Urinary bladder (tissue), 4 donors: ENCODE results near the gene DBI. TPM values are rescaled to one million over a fixed set of nuclear protein-coding genes. Genes with fewer than 3 reads are reported as not detected.
"Not testable (repeated sequence)": the region's sequence is repeated elsewhere in the genome, so short reads cannot be mapped to it uniquely, and the experiment has no call there.

Experiments
- DNase-seq: peaks from one replicate; pipeline ENCODE4 v3.0.0-alpha.2; 2015; ENCODE audit errors: extremely low spot score
- H3K27ac ChIP-seq: one replicate; pipeline ENCODE4 v1.5.1; 2013; ENCODE audit warnings: low read depth, mild to moderate bottlenecking, moderate library complexity
- H3K36me3 ChIP-seq: one replicate; pipeline ENCODE4 v1.6.1; 2013; ENCODE audit warnings: mild to moderate bottlenecking, moderate library complexity; ENCODE audit not compliant: insufficient read depth
- H3K4me1 ChIP-seq: one replicate; pipeline ENCODE4 v1.6.1; 2013; ENCODE audit warnings: mild to moderate bottlenecking, moderate library complexity; ENCODE audit not compliant: insufficient read depth
- H3K4me3 ChIP-seq: one replicate; pipeline ENCODE4 v1.5.1; 2013; ENCODE audit warnings: low read depth, low read length
- WGBS: extraction: QIAGEN DNeasy Blood & Tissue Kit; methylation state at CpG from one replicate; pipeline ENCODE4 v1.1.7; 2013; 5-methylcytosine and 5-hydroxymethylcytosine counted together
- polyA plus RNA-seq: library from polyadenylated mRNA; stranded (reverse); fragments of 200-250 nt; gene quantifications from one replicate; pipeline ENCODE4 v1.2.3, GENCODE V29; 2013
- total RNA-seq: library from RNA; depleted of rRNA; stranded (reverse); fragments of >200 nt; gene quantifications from one replicate; pipeline ENCODE4 v1.2.3, GENCODE V29; 2014
- donor health status: healthy with polysubstance abuse.
- donor health status: healthy.

Gene DBI
- total and polyA plus RNA-seq, 2 donors = 65.6 to 203 TPM

DNA sequence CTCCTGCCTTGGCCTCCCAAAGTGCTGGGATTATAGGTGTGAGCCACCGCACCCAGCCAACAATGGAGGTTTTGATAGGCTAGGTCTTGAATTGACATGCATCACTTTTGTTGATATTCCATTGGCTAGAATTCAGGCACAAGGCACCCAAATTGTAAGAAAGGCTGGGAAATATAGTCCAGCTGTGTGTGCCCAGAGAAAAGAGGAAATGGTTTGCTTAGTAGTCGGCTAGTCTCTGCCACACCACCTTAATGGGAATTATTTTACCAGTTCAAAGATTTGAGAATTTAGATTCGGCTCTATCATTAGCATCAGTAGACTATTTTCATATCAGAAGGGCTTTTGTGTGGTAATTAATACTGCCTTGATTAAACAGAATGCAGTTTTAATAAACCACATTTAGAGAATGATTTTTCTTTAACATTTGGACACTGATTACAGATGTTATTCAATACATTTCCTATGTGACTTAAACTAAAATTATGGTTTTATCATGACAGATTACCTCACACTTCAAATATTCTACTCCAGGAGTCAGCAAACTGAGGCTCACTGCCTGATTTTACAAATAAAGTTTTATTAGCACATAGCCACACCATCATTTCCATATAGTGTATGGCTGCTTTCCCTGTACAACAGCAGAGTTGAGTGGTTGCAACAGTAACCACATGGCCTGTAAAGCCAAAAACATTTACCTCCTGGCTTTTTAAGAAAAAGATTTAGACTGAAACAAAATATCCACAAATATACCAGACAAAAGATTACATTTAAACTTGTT, 27.4 kb downstream of the DBI start:
- H3K27ac ChIP-seq = no peak overlapping the region
- 87% methylated on average over 3 of the region's 3 CpGs for WGBS
- no peaks in the 10 kb centered on the region for H3K36me3 ChIP-seq
- no peaks in the 10 kb centered on the region for H3K4me1 ChIP-seq
- no peak for DNase-seq
- no peak overlapping the region for H3K4me3 ChIP-seq

DNA sequence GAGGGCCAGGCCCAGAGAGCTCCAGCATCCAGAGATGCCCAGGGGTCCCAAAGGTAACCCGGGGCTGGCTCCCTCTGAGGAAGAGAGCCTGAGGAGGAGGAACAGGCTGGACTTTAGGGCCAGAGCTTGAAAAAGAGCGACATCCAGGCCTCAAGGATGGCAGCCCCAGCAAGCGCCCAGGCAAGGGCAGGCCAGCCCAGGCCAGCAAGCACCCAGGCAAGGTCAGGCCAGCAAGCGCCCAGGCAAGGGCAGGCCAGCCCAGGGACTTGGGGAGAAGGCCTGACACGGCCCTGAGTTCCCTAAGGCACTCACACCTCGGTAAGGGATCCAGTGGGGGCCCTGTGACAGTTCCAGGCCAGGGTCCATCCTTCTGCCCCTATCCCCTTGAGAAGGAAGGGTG, 30.4 kb downstream of the DBI start:
- Histone ChIP-seq H3K36me3 (no peaks in the 10 kb centered on the region), H3K27ac (no peak overlapping the region), H3K4me3 (no peak overlapping the region), H3K4me1 (no peaks in the 10 kb centered on the region)
- WGBS = 87% methylated on average over 6 of the region's 6 CpGs
- DNase-seq = no peak

DNA sequence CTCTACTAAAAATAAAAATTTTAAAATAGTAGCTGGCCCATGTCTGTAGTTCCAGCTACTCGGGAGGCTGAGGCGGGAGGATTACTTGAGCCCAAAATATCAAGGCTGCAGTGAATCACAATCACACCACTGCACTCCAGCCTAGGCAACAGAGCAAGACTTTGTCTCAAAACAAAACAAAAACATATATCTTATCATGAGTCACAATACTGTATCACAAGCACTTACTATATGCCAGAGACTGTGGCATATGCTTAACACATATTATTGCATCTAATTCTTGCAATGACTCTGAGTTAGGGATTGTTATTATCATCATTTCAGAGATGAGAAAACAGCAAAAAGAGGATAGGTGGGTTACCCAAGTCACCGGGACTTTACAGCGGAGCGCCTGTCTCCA, 35.3 kb downstream of the DBI start:
- H3K36me3 ChIP-seq = no peaks in the 10 kb centered on the region
- H3K27ac ChIP-seq = no peak overlapping the region
- H3K4me1 ChIP-seq = no peaks in the 10 kb centered on the region
- DNase-seq = no peak
- WGBS = 81% methylated on average over 5 of the region's 5 CpGs
- no peak overlapping the region for H3K4me3 ChIP-seq

DNA sequence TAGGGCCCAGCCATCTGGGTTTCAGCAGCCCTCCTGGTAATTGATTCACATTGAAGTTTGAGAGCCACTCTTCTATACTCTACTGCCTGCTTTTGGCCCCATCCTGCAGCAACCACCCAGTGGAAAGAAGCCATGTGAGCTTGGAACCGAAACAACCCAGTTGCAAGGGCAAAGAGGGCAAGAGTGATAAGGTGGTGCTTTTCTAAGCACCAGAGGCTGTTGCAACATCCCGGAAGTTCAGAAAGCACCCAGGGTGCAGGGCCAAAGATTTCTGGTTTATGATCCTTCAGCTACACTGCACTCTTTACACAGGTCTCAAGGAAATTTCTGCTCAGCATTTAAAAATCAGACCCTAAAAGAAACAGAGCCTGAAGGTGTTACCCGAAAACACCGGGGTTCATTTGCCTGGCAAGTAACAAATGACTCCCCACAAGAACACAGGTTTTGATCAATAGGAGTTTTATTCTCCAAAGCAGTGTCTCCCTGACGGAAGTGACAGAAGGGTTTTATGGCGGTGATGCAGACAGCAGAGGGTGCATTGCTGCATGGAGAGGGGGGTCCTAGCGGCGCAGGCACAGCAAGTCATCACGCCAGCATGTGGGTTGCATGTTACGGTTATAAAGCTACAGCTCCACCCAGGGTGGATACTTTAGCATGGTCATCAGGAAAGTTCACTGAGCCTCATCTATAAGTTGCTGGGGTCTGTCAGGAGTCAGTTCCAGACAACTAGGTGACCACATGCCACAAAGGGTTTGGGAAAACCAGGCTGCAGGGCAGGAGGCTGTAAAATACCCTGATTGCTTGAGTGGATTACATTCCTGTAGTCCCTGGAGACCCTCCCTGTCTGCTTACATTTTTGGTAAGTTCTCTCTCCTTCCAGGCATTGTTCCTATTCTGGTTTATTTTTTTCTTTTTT, 36.1 kb downstream of the DBI start:
- H3K36me3 ChIP-seq = no peaks in the 10 kb centered on the region
- no peak overlapping the region for H3K27ac ChIP-seq
- DNase-seq = no peak
- no peaks in the 10 kb centered on the region for H3K4me1 ChIP-seq
- no peak overlapping the region for H3K4me3 ChIP-seq
- WGBS = 72% methylated on average over 10 of the region's 10 CpGs

DNA sequence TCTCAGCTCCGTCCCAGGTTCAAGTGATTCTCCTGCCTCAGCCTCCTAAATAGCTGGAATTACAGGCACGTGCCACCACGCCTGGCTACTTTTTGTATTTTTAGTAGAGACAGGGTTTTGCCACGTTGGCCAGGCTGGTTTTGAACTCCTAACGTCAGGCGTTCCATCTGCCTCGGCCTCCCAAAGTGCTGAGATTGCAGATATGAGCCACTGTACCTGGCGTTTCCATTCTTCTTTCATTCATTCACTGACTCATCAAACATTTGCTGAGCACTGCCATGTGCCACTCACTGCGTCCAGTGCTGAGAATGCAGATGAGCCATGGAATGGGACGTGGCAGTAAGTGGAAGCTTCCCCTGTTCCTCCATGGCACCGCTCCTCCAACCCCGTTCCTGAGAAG, 36.8 kb downstream of the DBI start:
- H3K4me1 ChIP-seq, DNase-seq, H3K27ac ChIP-seq, H3K36me3 ChIP-seq, H3K4me3 ChIP-seq: not testable (repeated sequence)
- WGBS = 90% methylated on average over 12 of the region's 12 CpGs

DNA sequence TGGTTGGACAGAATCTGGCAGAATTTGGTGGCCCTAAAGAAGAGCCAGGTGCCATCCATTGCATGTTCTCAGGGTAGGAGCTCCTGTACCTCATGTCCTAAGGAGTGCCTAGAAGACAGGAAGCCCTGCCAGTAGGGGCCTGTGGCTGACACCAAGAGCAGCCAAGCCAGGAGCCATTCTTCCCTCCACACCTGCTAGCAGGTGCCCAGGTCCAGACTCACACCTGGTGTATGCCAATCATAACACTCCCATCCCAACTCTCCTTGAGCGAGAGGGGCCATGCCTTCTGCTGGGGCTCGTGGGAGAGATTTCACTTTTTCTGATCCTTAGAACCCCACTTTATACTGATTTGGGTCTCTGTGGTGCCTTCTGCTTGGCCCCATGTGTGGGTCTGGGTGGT, 38.4 kb downstream of the DBI start:
- H3K27ac ChIP-seq = no peak overlapping the region
- H3K4me3 ChIP-seq = no peak overlapping the region
- H3K4me1 ChIP-seq = no peaks in the 10 kb centered on the region
- H3K36me3 ChIP-seq = no peaks in the 10 kb centered on the region
- no peak for DNase-seq
- 94% methylated on average over 2 of the region's 2 CpGs for WGBS

DNA sequence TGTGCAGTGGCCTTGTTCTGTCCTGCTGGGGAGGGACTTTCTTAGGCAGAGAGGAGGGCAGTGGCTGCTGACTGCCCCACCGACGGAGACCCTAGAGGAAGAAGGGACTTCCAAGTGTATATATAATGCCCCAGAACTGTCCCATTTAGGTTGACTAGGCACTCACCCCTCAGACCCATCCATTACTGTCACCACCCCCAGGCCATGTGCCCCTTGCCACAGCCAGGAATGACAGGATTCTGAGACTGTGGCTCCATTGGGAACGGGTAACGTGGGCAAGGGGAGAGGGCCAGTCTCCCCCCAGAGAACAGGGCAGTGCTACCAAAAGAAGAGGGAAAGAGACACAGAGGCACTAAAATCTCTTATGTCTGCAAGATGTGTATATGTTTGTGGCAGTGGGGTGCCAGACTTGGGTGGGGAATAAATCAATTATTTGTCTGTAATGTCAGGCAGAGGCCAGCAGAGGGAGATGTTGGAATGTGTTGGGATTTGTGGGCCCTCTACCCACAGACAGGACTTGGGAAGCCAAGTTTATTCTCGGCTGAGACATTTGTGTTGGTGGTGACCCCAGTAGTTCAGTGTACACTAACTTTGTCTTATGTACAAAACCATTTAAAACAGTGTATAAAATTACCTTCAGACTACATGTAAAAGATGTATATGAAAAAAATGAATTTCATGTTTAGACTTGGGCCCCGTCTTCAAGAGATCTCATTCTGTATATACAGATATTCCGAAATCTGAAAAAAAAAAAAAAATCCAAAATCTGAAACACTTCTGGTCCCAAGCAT, 40.8 kb downstream of the DBI start:
- no peak overlapping the region for H3K4me3 ChIP-seq
- H3K27ac ChIP-seq = no peak overlapping the region
- H3K4me1 ChIP-seq = no peaks in the 10 kb centered on the region
- no peak for DNase-seq
- no peaks in the 10 kb centered on the region for H3K36me3 ChIP-seq
- WGBS = 74% methylated on average over 7 of the region's 7 CpGs

DNA sequence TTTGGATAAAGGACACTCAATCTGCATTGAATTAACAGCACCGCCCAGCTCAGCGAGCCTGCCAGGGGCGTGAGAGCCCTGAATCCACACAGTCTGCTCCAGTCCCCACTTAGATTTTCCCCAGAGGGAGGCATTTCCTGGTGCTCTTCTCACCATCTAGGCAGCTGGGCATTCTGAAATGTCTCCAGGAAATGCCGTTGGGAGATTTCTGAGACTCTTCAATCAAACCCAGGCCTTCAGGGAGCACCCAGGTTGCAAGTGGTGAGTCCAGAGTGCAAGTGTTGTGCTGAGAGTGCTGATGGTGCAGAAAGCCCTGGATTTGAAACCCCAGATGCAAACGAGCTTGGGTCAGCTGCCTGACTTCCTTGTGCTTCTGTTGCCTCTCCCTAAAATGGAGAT, 41.4 kb downstream of the DBI start:
- 64% methylated on average over 5 of the region's 5 CpGs for WGBS
- no peaks in the 10 kb centered on the region for H3K36me3 ChIP-seq
- H3K4me3 ChIP-seq = no peak overlapping the region
- no peaks in the 10 kb centered on the region for H3K4me1 ChIP-seq
- H3K27ac ChIP-seq = no peak overlapping the region
- DNase-seq = no peak

DNA sequence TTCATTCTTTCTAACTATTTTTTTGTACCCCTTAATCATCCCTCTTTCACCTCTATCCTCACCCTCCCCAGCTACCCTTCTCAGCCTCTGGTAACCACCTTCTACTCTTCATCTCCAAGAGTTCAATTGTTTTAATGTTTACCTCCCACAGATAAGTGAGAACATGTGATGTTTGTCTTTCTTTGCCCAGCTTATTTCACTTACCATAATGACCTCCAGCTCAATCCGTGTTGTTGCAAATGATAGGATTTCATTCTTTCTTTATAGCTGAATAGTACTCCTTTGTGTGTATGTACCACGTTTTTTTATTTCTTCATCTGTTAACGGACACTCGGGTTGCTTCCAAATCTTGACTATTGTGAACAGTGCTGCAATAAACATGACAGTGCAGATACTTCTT, 42.7 kb downstream of the DBI start:
- no peak overlapping the region for H3K4me3 ChIP-seq
- 84% methylated on average over 4 of the region's 4 CpGs for WGBS
- DNase-seq = no peak
- no peaks in the 10 kb centered on the region for H3K4me1 ChIP-seq
- H3K27ac ChIP-seq = no peak overlapping the region
- no peaks in the 10 kb centered on the region for H3K36me3 ChIP-seq

DNA sequence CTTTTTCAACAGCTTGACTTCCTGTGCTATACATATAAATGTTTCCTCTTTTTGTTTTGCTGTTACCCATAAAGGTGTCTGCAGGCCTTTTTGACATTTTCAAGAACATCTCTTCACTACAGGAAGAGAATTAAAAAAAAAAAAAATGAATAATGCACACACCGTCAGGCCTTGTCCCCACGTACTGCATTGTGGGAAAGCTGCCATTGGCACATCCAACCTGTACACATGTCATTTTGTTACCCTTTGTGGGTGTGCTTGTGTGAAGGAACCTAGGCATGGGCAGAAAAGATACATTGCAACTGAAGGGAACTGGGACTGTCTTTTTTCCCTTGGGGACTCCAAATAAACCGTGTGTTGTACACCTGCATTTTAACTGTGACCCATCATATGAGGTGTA, 48.1 kb downstream of the DBI start:
- H3K4me3 ChIP-seq = no peak overlapping the region
- no peaks in the 10 kb centered on the region for H3K4me1 ChIP-seq
- WGBS = 78% methylated on average over 3 of the region's 3 CpGs
- no peak overlapping the region for H3K27ac ChIP-seq
- H3K36me3 ChIP-seq = no peaks in the 10 kb centered on the region
- DNase-seq = no peak

DNA sequence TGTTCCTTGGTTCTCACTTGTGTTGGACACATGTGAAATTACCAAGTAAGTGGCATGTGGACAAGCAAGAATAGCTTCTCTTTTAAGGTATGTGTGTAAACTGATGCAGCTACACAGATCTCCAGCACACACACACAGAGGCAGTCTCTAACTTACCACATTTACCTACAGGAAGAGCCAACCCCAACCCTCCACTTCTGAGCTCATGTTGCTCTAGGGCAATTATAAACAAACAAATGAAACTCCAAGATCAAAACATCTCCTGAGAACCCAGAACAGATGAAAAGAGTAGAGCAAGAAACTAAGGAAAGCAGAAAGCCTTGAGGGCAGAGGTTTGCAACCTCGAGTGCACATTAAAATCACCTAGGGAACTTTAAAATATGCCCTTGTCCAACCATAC, 48.9 kb downstream of the DBI start:
- Histone ChIP-seq H3K36me3 (no peaks in the 10 kb centered on the region), H3K4me3 (no peak overlapping the region), H3K27ac (no peak overlapping the region), H3K4me1 (no peaks in the 10 kb centered on the region)
- 93% methylated on average over 1 of the region's 1 CpG for WGBS
- no peak for DNase-seq

DNA sequence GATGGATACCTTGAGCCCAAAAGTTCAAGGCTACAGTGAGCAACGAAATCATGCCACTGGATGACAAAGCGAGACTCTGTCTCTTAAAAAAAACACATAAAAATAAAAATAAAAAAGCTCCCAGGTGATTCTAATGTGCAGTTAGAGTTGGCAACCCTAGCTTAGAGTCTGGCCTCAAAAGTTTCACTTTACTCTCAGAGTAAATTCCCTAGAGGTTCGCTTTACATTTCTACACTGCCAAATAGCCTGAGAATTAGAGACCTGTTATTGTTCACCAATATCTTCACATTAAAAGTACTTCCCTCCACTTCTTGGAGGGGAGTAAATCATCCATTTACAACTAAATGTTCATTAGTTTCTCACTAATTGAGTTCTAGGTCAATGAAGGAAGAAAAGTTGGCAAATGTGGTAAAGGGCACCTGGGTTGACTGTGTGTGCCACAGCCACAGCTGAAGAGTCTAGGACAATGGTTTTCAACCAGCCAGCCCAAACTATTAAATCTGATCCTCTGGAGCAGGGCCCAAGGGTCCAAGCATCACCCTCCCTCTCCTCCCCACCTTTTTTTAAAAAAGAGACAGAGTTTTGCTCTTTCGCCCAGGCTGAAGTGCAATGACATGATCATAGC, 49.6 kb downstream of the DBI start:
- WGBS = 93% methylated on average over 4 of the region's 4 CpGs
- no peak for DNase-seq
- Histone ChIP-seq H3K4me1 (no peaks in the 10 kb centered on the region), H3K36me3 (no peaks in the 10 kb centered on the region), H3K27ac (no peak overlapping the region), H3K4me3 (no peak overlapping the region)

DNA sequence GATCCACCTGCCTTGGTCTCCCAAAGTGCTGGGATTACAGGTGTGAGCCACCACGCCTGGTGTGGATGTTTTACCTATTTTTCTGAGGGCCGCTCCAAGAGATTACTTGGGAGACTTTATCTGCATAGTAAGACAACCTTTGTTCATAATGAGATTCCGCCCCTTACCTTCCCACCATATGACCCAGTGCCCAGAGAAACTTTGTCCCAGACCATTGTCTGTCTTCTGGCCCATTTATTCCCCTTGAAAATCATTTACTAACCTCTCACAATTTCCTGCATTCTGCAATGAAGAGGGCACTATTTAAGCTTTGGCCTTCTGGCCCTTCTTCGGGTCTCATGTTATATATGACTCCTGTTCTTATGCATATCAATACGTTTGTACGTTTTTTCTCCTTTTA, 51.1 kb downstream of the DBI start:
- Histone ChIP-seq H3K27ac (no peak overlapping the region), H3K4me3 (no peak overlapping the region), H3K36me3 (no peaks in the 10 kb centered on the region), H3K4me1 (no peaks in the 10 kb centered on the region)
- no peak for DNase-seq
- 94% methylated on average over 6 of the region's 6 CpGs for WGBS
